ENCODE measurements around the gene HOXB9. TPM values are rescaled to one million over a fixed set of nuclear protein-coding genes. Genes with fewer than 3 reads are reported as not detected.

Gene HOXB9
- total RNA-seq, result 0.58 TPM
- long read RNA-seq, partial matches to known transcripts, result 0 of 1 reads
- long read RNA-seq, other reads (novel, unspliced or antisense), result 0 of 1 reads

GRCh38 chr17:48626245-48627117 is at the start of gene HOXB9:
Gene HOXB9, minus strand, starts transcription at chr17:48626358. Its CDS starts 89 bp downstream, at chr17:48626269.
- no peak for DNase-seq (ENCODE audit: low spot score)

- DNase-seq (ENCODE audit: low spot score), result no peak
These were observed 46.2 kb upstream of the HOXB9 start for GRCh38 chr17:48672340-48672739.

- DNase-seq (ENCODE audit: low spot score), result peak; percentile 92
These were observed 45.6 kb upstream of the HOXB9 start for GRCh38 chr17:48671697-48672171.

- no peak for DNase-seq (ENCODE audit: low spot score)
These were observed 37.2 kb upstream of the HOXB9 start for GRCh38 chr17:48663134-48663924.

GRCh38 chr17:48655913-48656312 is 29.8 kb upstream of the HOXB9 start:
- no peak for DNase-seq (ENCODE audit: low spot score)

- DNase-seq (ENCODE audit: low spot score), result no peak
These were observed 23.6 kb upstream of the HOXB9 start for GRCh38 chr17:48649741-48650140.

- no peak for DNase-seq (ENCODE audit: low spot score)
These were observed 21.7 kb upstream of the HOXB9 start for GRCh38 chr17:48647963-48648245.

- DNase-seq (ENCODE audit: low spot score), result peak; percentile 24
These were observed 21.2 kb upstream of the HOXB9 start for GRCh38 chr17:48647103-48647962.

GRCh38 chr17:48646183-48647102 is 20.3 kb upstream of the HOXB9 start:
- DNase-seq (ENCODE audit: low spot score), result no peak

- DNase-seq (ENCODE audit: low spot score), result no peak
These were observed 19.6 kb upstream of the HOXB9 start for GRCh38 chr17:48645639-48646182.

- no peak for DNase-seq (ENCODE audit: low spot score)
These were observed 18.9 kb upstream of the HOXB9 start for GRCh38 chr17:48644910-48645557.

- DNase-seq (ENCODE audit: low spot score), result no peak
These were observed 18.0 kb upstream of the HOXB9 start for GRCh38 chr17:48644159-48644558.

- no peak for DNase-seq (ENCODE audit: low spot score)
These were observed 17.5 kb upstream of the HOXB9 start for GRCh38 chr17:48643697-48644012.

GRCh38 chr17:48642843-48643696 is 16.9 kb upstream of the HOXB9 start:
- DNase-seq (ENCODE audit: low spot score), result peak; percentile 12

- peak; percentile 89 for DNase-seq (ENCODE audit: low spot score)
These were observed 16.1 kb upstream of the HOXB9 start for GRCh38 chr17:48642059-48642842.

- DNase-seq (ENCODE audit: low spot score), result peak; percentile 76
These were observed 15.4 kb upstream of the HOXB9 start for GRCh38 chr17:48641541-48642058.

- no peak for DNase-seq (ENCODE audit: low spot score)
These were observed 14.7 kb upstream of the HOXB9 start for GRCh38 chr17:48640858-48641180.
